ENCODE data around the gene ANKRD42. TPM values are rescaled to one million over a fixed set of nuclear protein-coding genes. Genes with fewer than 3 reads are reported as not detected.

Gene ANKRD42
- total RNA-seq, 3 donors from 2014 or later (not counting 1 experiment from before 2014, with no cell fraction given): 10.4 to 13.3 (median 11.6) TPM

GRCh38 chr11:83168756-83169155, 24.8 kb upstream of the ANKRD42 start:
- no peaks in the 10 kb centered on the region for H3K9me3 Mint-ChIP-seq
- H3K27me3 ChIP-seq (ENCODE audit: control insufficient read depth, insufficient read depth, low read length): no peaks in the 10 kb centered on the region
- no peaks in the 10 kb centered on the region for H3K27me3 Mint-ChIP-seq (ENCODE audit: low read depth in 2 of 2)
- DNase-seq (no peak), ATAC-seq (no peak)
- peaks cover 81% of the 10 kb centered on the region for H3K36me3 ChIP-seq (ENCODE audit: control insufficient read depth, insufficient read depth, low read length)
- H3K4me3 ChIP-seq (ENCODE audit: low read length): no peak overlapping the region
- 95% methylated on average over 5 of the region's 5 CpGs for WGBS (ENCODE audit: insufficient coverage)
- intact Hi-C loops (cut with micrococcal nuclease): no loop called here
- H3K27ac ChIP-seq (ENCODE audit: low read length): no peak overlapping the region
- peak overlapping the region; percentile 79 to 83 for H3K27ac Mint-ChIP-seq
- TF ChIP-seq CTCF (IDR thresholded peaks at IDR 0.05): no peak
- peaks cover 28% of the 10 kb centered on the region for H3K4me1 ChIP-seq (ENCODE audit: control insufficient read depth, insufficient read depth, low read length)
- peaks cover 64 to 65% of the 10 kb centered on the region in 2 donors for H3K4me1 Mint-ChIP-seq
- H3K4me3 Mint-ChIP-seq: no peak overlapping the region
- H3K9me3 ChIP-seq (ENCODE audit: control insufficient read depth, insufficient read depth, low read length): no peaks in the 10 kb centered on the region
- peaks cover 32% of the 10 kb centered on the region for H3K36me3 Mint-ChIP-seq

- Histone ChIP-seq H3K4me3 (ENCODE audit: low read length) (no peak overlapping the region), H3K27me3 (ENCODE audit: control insufficient read depth, insufficient read depth, low read length) (no peaks in the 10 kb centered on the region), H3K27ac (ENCODE audit: low read length) (no peak overlapping the region), H3K36me3 (ENCODE audit: control insufficient read depth, insufficient read depth, low read length) (peaks cover 80% of the 10 kb centered on the region), H3K4me1 (ENCODE audit: control insufficient read depth, insufficient read depth, low read length) (peaks cover 38% of the 10 kb centered on the region), H3K9me3 (ENCODE audit: control insufficient read depth, insufficient read depth, low read length) (no peaks in the 10 kb centered on the region)
- peak in 1 of 3 donors; percentile 20 for ATAC-seq
- H3K36me3 Mint-ChIP-seq: peaks cover 27% of the 10 kb centered on the region
- peak overlapping the region; percentile 79 to 83 for H3K27ac Mint-ChIP-seq
- no peaks in the 10 kb centered on the region for H3K27me3 Mint-ChIP-seq (ENCODE audit: low read depth in 2 of 2)
- intact Hi-C loops (cut with micrococcal nuclease): no loop called here
- TF ChIP-seq CTCF (IDR thresholded peaks at IDR 0.05): no peak
- DNase-seq: no peak
- WGBS (ENCODE audit: insufficient coverage): no CpG with 5 or more reads among the region's 2 CpGs
- no peaks in the 10 kb centered on the region for H3K9me3 Mint-ChIP-seq
- peaks cover 69 to 73% of the 10 kb centered on the region in 2 donors for H3K4me1 Mint-ChIP-seq
- peak overlapping the region; percentile 79 for H3K4me3 Mint-ChIP-seq
Measured at GRCh38 chr11:83170865-83171264, 22.6 kb upstream of the ANKRD42 start.

GRCh38 chr11:83172551-83172950, 21.0 kb upstream of the ANKRD42 start:
- Mint-ChIP-seq H3K9me3 (no peaks in the 10 kb centered on the region), H3K36me3 (peaks cover 16% of the 10 kb centered on the region), H3K4me3 (peak overlapping the region; percentile 55), H3K27me3 (ENCODE audit: low read depth in 2 of 2) (no peaks in the 10 kb centered on the region), H3K27ac (peak overlapping the region; percentile 79 to 83), H3K4me1 (peaks cover 64 to 69% of the 10 kb centered on the region in 2 donors)
- peaks cover 38% of the 10 kb centered on the region for H3K4me1 ChIP-seq (ENCODE audit: control insufficient read depth, insufficient read depth, low read length)
- H3K4me3 ChIP-seq (ENCODE audit: low read length): no peak overlapping the region
- WGBS (ENCODE audit: insufficient coverage): 78% methylated on average over 4 of the region's 4 CpGs
- H3K9me3 ChIP-seq (ENCODE audit: control insufficient read depth, insufficient read depth, low read length): no peaks in the 10 kb centered on the region
- H3K27me3 ChIP-seq (ENCODE audit: control insufficient read depth, insufficient read depth, low read length): no peaks in the 10 kb centered on the region
- no peak for TF ChIP-seq CTCF (IDR thresholded peaks at IDR 0.05)
- H3K27ac ChIP-seq (ENCODE audit: low read length): no peak overlapping the region
- DNase-seq (no peak), ATAC-seq (no peak)
- H3K36me3 ChIP-seq (ENCODE audit: control insufficient read depth, insufficient read depth, low read length): peaks cover 78% of the 10 kb centered on the region
- intact Hi-C loops (cut with micrococcal nuclease): no loop called here

- ATAC-seq (peak in 2 of 3 donors; percentile 17 to 21), DNase-seq (no peak)
- no peaks in the 10 kb centered on the region for H3K27me3 Mint-ChIP-seq (ENCODE audit: low read depth in 2 of 2)
- TF ChIP-seq CTCF (IDR thresholded peaks at IDR 0.05): no peak
- H3K27ac Mint-ChIP-seq: peak overlapping the region; percentile 45 to 79
- peaks cover 10% of the 10 kb centered on the region for H3K36me3 Mint-ChIP-seq
- Histone ChIP-seq H3K27me3 (ENCODE audit: control insufficient read depth, insufficient read depth, low read length) (no peaks in the 10 kb centered on the region), H3K4me1 (ENCODE audit: control insufficient read depth, insufficient read depth, low read length) (peaks cover 32% of the 10 kb centered on the region), H3K9me3 (ENCODE audit: control insufficient read depth, insufficient read depth, low read length) (no peaks in the 10 kb centered on the region), H3K4me3 (ENCODE audit: low read length) (no peak overlapping the region), H3K36me3 (ENCODE audit: control insufficient read depth, insufficient read depth, low read length) (peaks cover 74% of the 10 kb centered on the region), H3K27ac (ENCODE audit: low read length) (peak overlapping the region; percentile 11)
- intact Hi-C loops (cut with micrococcal nuclease): no loop called here
- no peak overlapping the region for H3K4me3 Mint-ChIP-seq
- H3K4me1 Mint-ChIP-seq: peaks cover 50 to 57% of the 10 kb centered on the region in 2 donors
- no peaks in the 10 kb centered on the region for H3K9me3 Mint-ChIP-seq
Measured at GRCh38 chr11:83174008-83174407, 19.5 kb upstream of the ANKRD42 start.

Measured in natural killer cell (primary cell).